Measurements from ENCODE around the gene DRGX.

GRCh38 chr10:49314806-49315205 is 81.1 kb downstream of the DRGX start:
- TF ChIP-seq EZH2 (IDR thresholded peaks at IDR 0.05; ENCODE audit: borderline replicate concordance), result no peak
- TF ChIP-seq, protein P1, sequence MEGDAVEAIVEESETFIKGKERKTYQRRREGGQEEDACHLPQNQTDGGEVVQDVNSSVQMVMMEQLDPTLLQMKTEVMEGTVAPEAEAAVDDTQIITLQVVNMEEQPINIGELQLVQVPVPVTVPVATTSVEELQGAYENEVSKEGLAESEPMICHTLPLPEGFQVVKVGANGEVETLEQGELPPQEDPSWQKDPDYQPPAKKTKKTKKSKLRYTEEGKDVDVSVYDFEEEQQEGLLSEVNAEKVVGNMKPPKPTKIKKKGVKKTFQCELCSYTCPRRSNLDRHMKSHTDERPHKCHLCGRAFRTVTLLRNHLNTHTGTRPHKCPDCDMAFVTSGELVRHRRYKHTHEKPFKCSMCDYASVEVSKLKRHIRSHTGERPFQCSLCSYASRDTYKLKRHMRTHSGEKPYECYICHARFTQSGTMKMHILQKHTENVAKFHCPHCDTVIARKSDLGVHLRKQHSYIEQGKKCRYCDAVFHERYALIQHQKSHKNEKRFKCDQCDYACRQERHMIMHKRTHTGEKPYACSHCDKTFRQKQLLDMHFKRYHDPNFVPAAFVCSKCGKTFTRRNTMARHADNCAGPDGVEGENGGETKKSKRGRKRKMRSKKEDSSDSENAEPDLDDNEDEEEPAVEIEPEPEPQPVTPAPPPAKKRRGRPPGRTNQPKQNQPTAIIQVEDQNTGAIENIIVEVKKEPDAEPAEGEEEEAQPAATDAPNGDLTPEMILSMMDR (IDR thresholded peaks at IDR 0.05; ENCODE audit: poor library complexity), result no peak
- TF ChIP-seq EZH2phosphoT487 (IDR thresholded peaks at IDR 0.05; ENCODE audit: low read depth, severe bottlenecking, unreplicated experiment), result no peak
